Measurements from ENCODE around the gene ARL8A. TPM values are rescaled to one million over a fixed set of nuclear protein-coding genes. Genes with fewer than 3 reads are reported as not detected.

ARL8A gene
- total and polyA plus RNA-seq, 2 donors (not counting 1 experiment from before 2014, with no cell fraction given): 67.6 to 70.7 TPM

- H4K20me1 ChIP-seq (ENCODE audit: control insufficient read depth, insufficient read depth, low read length, poor library complexity, severe bottlenecking): no peaks in the 10 kb centered on the region
- no peak overlapping the region for H3K4me3 ChIP-seq (ENCODE audit: control extremely low read depth in 1 of 5, extremely low read depth in 1 of 5, insufficient read depth in 1 of 5, low read depth in 2 of 5, low read length in 4 of 5)
- Mint-ChIP-seq H3K4me1 (peaks cover 2% of the 10 kb centered on the region), H3K4me3 (no peak overlapping the region), H3K9me3 (ENCODE audit: insufficient read depth) (no peaks in the 10 kb centered on the region), H3K27me3 (peaks cover 4% of the 10 kb centered on the region), H3K27ac (no peak overlapping the region)
- H3K4me2 ChIP-seq (replicated peaks; ENCODE audit: low read depth, low read length, poor library complexity, severe bottlenecking): no peak overlapping the region
- ATAC-seq (ENCODE audit: low read depth) (no peak), DNase-seq (no peak)
- POLR2A ChIA-PET: no interaction called here
- H3K79me2 ChIP-seq (ENCODE audit: control insufficient read depth, insufficient read depth, low read length): no peaks in the 10 kb centered on the region
- H2AFZ ChIP-seq (ENCODE audit: insufficient read depth, low read depth, low read length, poor library complexity, severe bottlenecking): no peak overlapping the region
- H3K27ac ChIP-seq (ENCODE audit: low read length in 2 of 2): no peak overlapping the region
- H3K36me3 ChIP-seq (replicated peaks in 1 of 2; ENCODE audit: control extremely low read depth in 1 of 2, control insufficient read depth in 1 of 2, extremely low read depth in 1 of 2, insufficient read depth in 2 of 2, low read length in 1 of 2): no peaks in the 10 kb centered on the region
- no peaks in the 10 kb centered on the region for H3K4me1 ChIP-seq (ENCODE audit: control insufficient read depth in 2 of 2, insufficient read depth in 2 of 2, low read length in 2 of 2)
- CTCF ChIA-PET: interaction anchor here (0.6 to 4.0 kb wide), 2 partner anchors 12 to 16 kb away, joined by 3 to 16 read pairs; partner anchors contain the start of gene LGR6
- H3K9ac ChIP-seq (ENCODE audit: low read length): no peak overlapping the region
- TF ChIP-seq EZH2 (IDR thresholded peaks at IDR 0.05; ENCODE audit: borderline replicate concordance, insufficient read depth, low read depth, low read length, poor library complexity, severe bottlenecking): no peak
- no peaks in the 10 kb centered on the region for H3K9me3 ChIP-seq (ENCODE audit: control extremely low read depth in 1 of 3, control insufficient read depth in 2 of 3, insufficient read depth in 1 of 3, low read length in 2 of 3)
- H3K27me3 ChIP-seq (replicated peaks in 1 of 4; ENCODE audit: control extremely low read depth in 1 of 4, control insufficient read depth in 3 of 4, insufficient read depth in 4 of 4, low read length in 3 of 4): peaks cover 0 to 5% (median 0%) of the 10 kb centered on the region in 4 experiments
- intact Hi-C loops (cut with micrococcal nuclease): no loop called here
- 96% methylated on average over 27 of the region's 29 CpGs for whole genome bisulfite sequencing (ENCODE audit: insufficient coverage)
Measured at GRCh38 chr1:202176949-202177927, 32.7 kb upstream of the ARL8A start.

GRCh38 chr1:202173993-202174392 is 29.5 kb upstream of the ARL8A start:
- intact Hi-C loops (cut with micrococcal nuclease): no loop called here
- CTCF ChIA-PET: interaction anchor here (1.3 to 4.0 kb wide), 2 partner anchors 10 to 16 kb away, joined by 3 to 16 read pairs; no protein-coding TSS in a partner anchor
- TF ChIP-seq CTCF (IDR thresholded peaks at IDR 0.05): no peak
- no peak for TF ChIP-seq EZH2 (IDR thresholded peaks at IDR 0.05; ENCODE audit: borderline replicate concordance, insufficient read depth, low read depth, low read length, poor library complexity, severe bottlenecking)
- no peaks in the 10 kb centered on the region for H3K27me3 ChIP-seq (replicated peaks in 1 of 4; ENCODE audit: control extremely low read depth in 1 of 4, control insufficient read depth in 3 of 4, insufficient read depth in 4 of 4, low read length in 3 of 4)
- 90% methylated on average over 7 of the region's 7 CpGs for WGBS (ENCODE audit: insufficient coverage)
- H3K9me3 ChIP-seq (ENCODE audit: control extremely low read depth in 1 of 3, control insufficient read depth in 2 of 3, insufficient read depth in 1 of 3, low read length in 2 of 3): no peaks in the 10 kb centered on the region
- no peak overlapping the region for H3K27ac ChIP-seq (ENCODE audit: low read length in 2 of 2)
- no peaks in the 10 kb centered on the region for H3K27me3 Mint-ChIP-seq
- ATAC-seq (ENCODE audit: low read depth): no peak
- H3K4me1 ChIP-seq (ENCODE audit: control insufficient read depth in 2 of 2, insufficient read depth in 2 of 2, low read length in 2 of 2): no peaks in the 10 kb centered on the region
- H3K36me3 ChIP-seq (replicated peaks in 1 of 2; ENCODE audit: control extremely low read depth in 1 of 2, control insufficient read depth in 1 of 2, extremely low read depth in 1 of 2, insufficient read depth in 2 of 2, low read length in 1 of 2): no peaks in the 10 kb centered on the region
- H4K20me1 ChIP-seq (ENCODE audit: control insufficient read depth, insufficient read depth, low read length, poor library complexity, severe bottlenecking): no peaks in the 10 kb centered on the region
- H3K9ac ChIP-seq (ENCODE audit: low read length): no peak overlapping the region
- H2AFZ ChIP-seq (ENCODE audit: insufficient read depth, low read depth, low read length, poor library complexity, severe bottlenecking): no peak overlapping the region
- no peak for DNase-seq
- POLR2A ChIA-PET: interaction anchor here (0.5 kb wide), 1 partner anchor 220 kb away, joined by 3 read pairs; no protein-coding TSS in a partner anchor
- H3K4me3 Mint-ChIP-seq: no peak overlapping the region
- H3K4me2 ChIP-seq (replicated peaks; ENCODE audit: low read depth, low read length, poor library complexity, severe bottlenecking): no peak overlapping the region
- H3K4me3 ChIP-seq (ENCODE audit: control extremely low read depth in 1 of 5, extremely low read depth in 1 of 5, insufficient read depth in 1 of 5, low read depth in 2 of 5, low read length in 4 of 5): no peak overlapping the region
- no peak overlapping the region for H3K27ac Mint-ChIP-seq
- no peaks in the 10 kb centered on the region for H3K79me2 ChIP-seq (ENCODE audit: control insufficient read depth, insufficient read depth, low read length)
- no peaks in the 10 kb centered on the region for H3K4me1 Mint-ChIP-seq
- no peaks in the 10 kb centered on the region for H3K9me3 Mint-ChIP-seq (ENCODE audit: insufficient read depth)

Data from B cell (primary cell).